HepG2 (cell line): Measurements from ENCODE around the gene SHFL. TPM values are rescaled to one million over a fixed set of nuclear protein-coding genes. Genes with fewer than 3 reads are reported as not detected.
A peak's percentile ranks its signal among the peaks of the same experiment; 100 is the strongest.

Experiments used
- AKAP8 ChIP-seq: sonication (generic); formaldehyde crosslinking; IDR thresholded peaks from 2 replicates; pipeline ENCODE4 v1.5.1; 2020; ENCODE audit warnings: mild to moderate bottlenecking, missing genetic modification reagents
- BCL6 ChIP-seq: IDR thresholded peaks from 2 replicates; pipeline ENCODE4 v1.6.1; 2016; ENCODE audit warnings: missing genetic modification reagents, missing compliant biosample characterization
- GABPB1 ChIP-seq: IDR thresholded peaks from 2 replicates; pipeline ENCODE4 v1.6.1; 2016; ENCODE audit warnings: mild to moderate bottlenecking, missing genetic modification reagents, moderate library complexity, missing compliant biosample characterization
- NFATC3 ChIP-seq: sonication (generic); formaldehyde crosslinking; IDR thresholded peaks from 2 replicates; pipeline ENCODE4 v1.5.1; 2020; ENCODE audit warnings: mild to moderate bottlenecking, missing genetic modification reagents
- RARA ChIP-seq: IDR thresholded peaks from 2 replicates; pipeline ENCODE4 v1.6.1; 2016; ENCODE audit warnings: missing genetic modification reagents, missing compliant biosample characterization
- SAP130 ChIP-seq: IDR thresholded peaks from 2 replicates; pipeline ENCODE4 v1.6.1; 2016; ENCODE audit warnings: low read depth
- ZNF451 ChIP-seq: sonication (generic); formaldehyde crosslinking; IDR thresholded peaks from 2 replicates; pipeline ENCODE4 v1.5.0; 2020; ENCODE audit warnings: mild to moderate bottlenecking, missing genetic modification reagents
- ZNF703 ChIP-seq: sonication (generic); formaldehyde crosslinking; IDR thresholded peaks from 2 replicates; pipeline ENCODE4 v1.5.1; 2020; ENCODE audit warnings: missing genetic modification reagents, mild to moderate bottlenecking, moderate library complexity, borderline replicate concordance
- polyA plus RNA-seq, 8 experiments: library from polyadenylated mRNA; depleted of rRNA in 3 of 8; stranded (reverse) in 7 of 8; unstranded in 1 of 8; fragments of >200 nt; fragmentation: Illumina TruSeq in 4 of 8; extraction: Trizol in 4 of 8; gene quantifications; 2 replicates each; pipeline versions ENCODE4 v1.2.1 to v1.2.3, GENCODE V29; 2011 to 2016; ENCODE audit warnings: low read depth in 4 of 8, missing spikeins in 1 of 8, mixed read lengths in 1 of 8; ENCODE audit not compliant: insufficient read depth in 1 of 8
- total RNA-seq, 5 experiments: library from RNA; depleted of rRNA; stranded (reverse); fragments of >200 nt; fragmentation: Illumina TruSeq; extraction: Trizol; gene quantifications; 2 replicates each; pipeline ENCODE4 v1.2.3, GENCODE V29; 2016; ENCODE audit warnings: low read depth in 1 of 5
- TF ChIP-seq, protein P1 (sequence below): IDR thresholded peaks from 2 replicates; pipeline ENCODE4 v1.6.1; 2016; ENCODE audit warnings: mild to moderate bottlenecking
- TF ChIP-seq, protein P2 (sequence below): sonication (generic); formaldehyde crosslinking; IDR thresholded peaks from 2 replicates; pipeline ENCODE4 v1.5.0; 2020; ENCODE audit warnings: missing genetic modification reagents, mild to moderate bottlenecking, borderline replicate concordance
- TF ChIP-seq, protein P3 (sequence below), 2 experiments: sonication (generic) in 1 of 2; formaldehyde crosslinking in 1 of 2; IDR thresholded peaks; 2 replicates each; pipeline versions ENCODE4 v1.4.0 to v1.6.1; 2018 to 2020; ENCODE audit warnings: missing genetic modification reagents in 2 of 2, borderline replicate concordance in 1 of 2, low read depth in 1 of 2, mild to moderate bottlenecking in 1 of 2, missing biosample characterization in 1 of 2
- TF ChIP-seq, protein P4 (sequence below): sonication (generic); formaldehyde crosslinking; IDR thresholded peaks from 2 replicates; pipeline ENCODE4 v1.5.0; 2020; ENCODE audit warnings: missing genetic modification reagents, mild to moderate bottlenecking, borderline replicate concordance
- TF ChIP-seq, protein P5 (sequence below): IDR thresholded peaks from 2 replicates; pipeline ENCODE4 v1.4.0; 2020; ENCODE audit warnings: mild to moderate bottlenecking, missing genetic modification reagents
- TF ChIP-seq, protein P6 (sequence below): sonication (generic); formaldehyde crosslinking; IDR thresholded peaks from 2 replicates; pipeline ENCODE4 v1.4.0; 2020; ENCODE audit warnings: missing genetic modification reagents, borderline replicate concordance
- TF ChIP-seq, protein P7 (sequence below): sonication (generic); formaldehyde crosslinking; IDR thresholded peaks from 2 replicates; pipeline ENCODE4 v1.5.0; 2020; ENCODE audit warnings: missing genetic modification reagents

The SHFL gene
- total and polyA plus RNA-seq, 2 of the 13 experiments (the other 11 are each of a cell fraction or from before 2014, with no cell fraction given) = 12.3 to 36.4 TPM

DNA sequence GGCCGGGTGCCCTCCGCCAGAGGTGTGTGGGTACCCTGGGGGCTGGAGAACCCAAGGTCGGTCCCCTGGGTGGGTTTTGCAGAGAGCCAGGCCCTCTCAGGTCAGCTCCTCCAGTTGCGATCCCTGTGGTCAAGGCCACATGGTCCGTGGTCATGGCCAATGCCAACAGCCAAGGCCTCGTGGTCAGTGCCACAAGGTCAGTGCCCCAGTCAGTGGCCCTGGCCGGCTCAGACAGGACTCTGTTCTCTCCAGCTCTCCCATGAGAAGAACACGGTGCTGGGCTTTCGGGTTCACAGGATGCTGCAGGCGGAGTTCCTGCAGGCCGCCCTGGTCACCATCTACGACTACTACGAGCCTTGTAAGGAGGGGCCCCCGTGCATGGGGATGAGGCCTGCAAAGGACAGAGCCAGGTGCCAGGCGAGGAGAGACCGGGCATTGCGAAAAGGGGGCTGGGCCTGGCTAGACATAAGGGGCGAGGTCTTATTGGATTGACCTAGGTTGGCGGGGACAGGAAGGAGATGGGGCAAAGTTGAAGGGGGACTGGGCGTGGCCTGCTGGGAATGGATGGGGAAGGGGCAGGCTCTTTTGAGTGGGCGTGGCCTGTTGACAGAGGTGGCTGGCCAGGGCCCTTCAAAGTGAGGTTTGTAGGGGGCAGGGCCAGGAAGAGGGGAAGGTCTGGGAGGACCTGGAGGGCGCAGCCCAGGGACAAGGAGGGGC is 15.2 kb upstream of the SHFL start (continued):
- TF ChIP-seq, protein P1, sequence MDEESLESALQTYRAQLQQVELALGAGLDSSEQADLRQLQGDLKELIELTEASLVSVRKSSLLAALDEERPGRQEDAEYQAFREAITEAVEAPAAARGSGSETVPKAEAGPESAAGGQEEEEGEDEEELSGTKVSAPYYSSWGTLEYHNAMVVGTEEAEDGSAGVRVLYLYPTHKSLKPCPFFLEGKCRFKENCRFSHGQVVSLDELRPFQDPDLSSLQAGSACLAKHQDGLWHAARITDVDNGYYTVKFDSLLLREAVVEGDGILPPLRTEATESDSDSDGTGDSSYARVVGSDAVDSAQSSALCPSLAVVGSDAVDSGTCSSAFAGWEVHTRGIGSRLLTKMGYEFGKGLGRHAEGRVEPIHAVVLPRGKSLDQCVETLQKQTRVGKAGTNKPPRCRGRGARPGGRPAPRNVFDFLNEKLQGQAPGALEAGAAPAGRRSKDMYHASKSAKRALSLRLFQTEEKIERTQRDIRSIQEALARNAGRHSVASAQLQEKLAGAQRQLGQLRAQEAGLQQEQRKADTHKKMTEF (CRISPR knock-in tag) = no peak
- peak; percentile 43; the same call in 1 of the 2 replicates for TF ChIP-seq GABPB1 (CRISPR knock-in tag)
- TF ChIP-seq ZNF451 (CRISPR knock-in tag) = no peak
- no peak for TF ChIP-seq AKAP8
- TF ChIP-seq, protein P2, sequence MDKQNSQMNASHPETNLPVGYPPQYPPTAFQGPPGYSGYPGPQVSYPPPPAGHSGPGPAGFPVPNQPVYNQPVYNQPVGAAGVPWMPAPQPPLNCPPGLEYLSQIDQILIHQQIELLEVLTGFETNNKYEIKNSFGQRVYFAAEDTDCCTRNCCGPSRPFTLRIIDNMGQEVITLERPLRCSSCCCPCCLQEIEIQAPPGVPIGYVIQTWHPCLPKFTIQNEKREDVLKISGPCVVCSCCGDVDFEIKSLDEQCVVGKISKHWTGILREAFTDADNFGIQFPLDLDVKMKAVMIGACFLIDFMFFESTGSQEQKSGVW (CRISPR knock-in tag) = no peak
- peak; percentile 44; the same call in 1 of the 2 replicates for TF ChIP-seq BCL6
- TF ChIP-seq, protein P3, sequence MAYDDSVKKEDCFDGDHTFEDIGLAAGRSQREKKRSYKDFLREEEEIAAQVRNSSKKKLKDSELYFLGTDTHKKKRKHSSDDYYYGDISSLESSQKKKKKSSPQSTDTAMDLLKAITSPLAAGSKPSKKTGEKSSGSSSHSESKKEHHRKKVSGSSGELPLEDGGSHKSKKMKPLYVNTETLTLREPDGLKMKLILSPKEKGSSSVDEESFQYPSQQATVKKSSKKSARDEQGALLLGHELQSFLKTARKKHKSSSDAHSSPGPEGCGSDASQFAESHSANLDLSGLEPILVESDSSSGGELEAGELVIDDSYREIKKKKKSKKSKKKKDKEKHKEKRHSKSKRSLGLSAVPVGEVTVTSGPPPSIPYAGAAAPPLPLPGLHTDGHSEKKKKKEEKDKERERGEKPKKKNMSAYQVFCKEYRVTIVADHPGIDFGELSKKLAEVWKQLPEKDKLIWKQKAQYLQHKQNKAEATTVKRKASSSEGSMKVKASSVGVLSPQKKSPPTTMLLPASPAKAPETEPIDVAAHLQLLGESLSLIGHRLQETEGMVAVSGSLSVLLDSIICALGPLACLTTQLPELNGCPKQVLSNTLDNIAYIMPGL (CRISPR knock-in tag; IDR thresholded peaks at IDR 0.05; ENCODE audit: borderline replicate concordance in 1 of 2, low read depth in 1 of 2) = no peak
- TF ChIP-seq, protein P4, sequence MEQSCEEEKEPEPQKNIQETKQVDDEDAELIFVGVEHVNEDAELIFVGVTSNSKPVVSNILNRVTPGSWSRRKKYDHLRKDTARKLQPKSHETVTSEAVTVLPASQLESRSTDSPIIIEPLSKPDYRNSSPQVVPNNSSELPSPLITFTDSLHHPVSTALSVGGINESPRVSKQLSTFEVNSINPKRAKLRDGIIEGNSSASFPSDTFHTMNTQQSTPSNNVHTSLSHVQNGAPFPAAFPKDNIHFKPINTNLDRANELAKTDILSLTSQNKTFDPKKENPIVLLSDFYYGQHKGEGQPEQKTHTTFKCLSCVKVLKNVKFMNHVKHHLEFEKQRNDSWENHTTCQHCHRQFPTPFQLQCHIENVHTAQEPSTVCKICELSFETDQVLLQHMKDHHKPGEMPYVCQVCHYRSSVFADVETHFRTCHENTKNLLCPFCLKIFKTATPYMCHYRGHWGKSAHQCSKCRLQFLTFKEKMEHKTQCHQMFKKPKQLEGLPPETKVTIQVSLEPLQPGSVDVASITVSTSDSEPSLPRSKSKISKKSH = no peak
- TF ChIP-seq RARA (CRISPR knock-in tag) = peak; percentile 93
- TF ChIP-seq NFATC3 (CRISPR knock-in tag) = no peak
- TF ChIP-seq SAP130 (CRISPR knock-in tag) = 0 out of 2 replicates have a peak, but pooled peaks have one; percentile 20
- TF ChIP-seq, protein P5, sequence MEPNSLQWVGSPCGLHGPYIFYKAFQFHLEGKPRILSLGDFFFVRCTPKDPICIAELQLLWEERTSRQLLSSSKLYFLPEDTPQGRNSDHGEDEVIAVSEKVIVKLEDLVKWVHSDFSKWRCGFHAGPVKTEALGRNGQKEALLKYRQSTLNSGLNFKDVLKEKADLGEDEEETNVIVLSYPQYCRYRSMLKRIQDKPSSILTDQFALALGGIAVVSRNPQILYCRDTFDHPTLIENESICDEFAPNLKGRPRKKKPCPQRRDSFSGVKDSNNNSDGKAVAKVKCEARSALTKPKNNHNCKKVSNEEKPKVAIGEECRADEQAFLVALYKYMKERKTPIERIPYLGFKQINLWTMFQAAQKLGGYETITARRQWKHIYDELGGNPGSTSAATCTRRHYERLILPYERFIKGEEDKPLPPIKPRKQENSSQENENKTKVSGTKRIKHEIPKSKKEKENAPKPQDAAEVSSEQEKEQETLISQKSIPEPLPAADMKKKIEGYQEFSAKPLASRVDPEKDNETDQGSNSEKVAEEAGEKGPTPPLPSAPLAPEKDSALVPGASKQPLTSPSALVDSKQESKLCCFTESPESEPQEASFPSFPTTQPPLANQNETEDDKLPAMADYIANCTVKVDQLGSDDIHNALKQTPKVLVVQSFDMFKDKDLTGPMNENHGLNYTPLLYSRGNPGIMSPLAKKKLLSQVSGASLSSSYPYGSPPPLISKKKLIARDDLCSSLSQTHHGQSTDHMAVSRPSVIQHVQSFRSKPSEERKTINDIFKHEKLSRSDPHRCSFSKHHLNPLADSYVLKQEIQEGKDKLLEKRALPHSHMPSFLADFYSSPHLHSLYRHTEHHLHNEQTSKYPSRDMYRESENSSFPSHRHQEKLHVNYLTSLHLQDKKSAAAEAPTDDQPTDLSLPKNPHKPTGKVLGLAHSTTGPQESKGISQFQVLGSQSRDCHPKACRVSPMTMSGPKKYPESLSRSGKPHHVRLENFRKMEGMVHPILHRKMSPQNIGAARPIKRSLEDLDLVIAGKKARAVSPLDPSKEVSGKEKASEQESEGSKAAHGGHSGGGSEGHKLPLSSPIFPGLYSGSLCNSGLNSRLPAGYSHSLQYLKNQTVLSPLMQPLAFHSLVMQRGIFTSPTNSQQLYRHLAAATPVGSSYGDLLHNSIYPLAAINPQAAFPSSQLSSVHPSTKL (CRISPR knock-in tag) = 0 out of 2 replicates have a peak, but pooled peaks have one; percentile 11
- TF ChIP-seq, protein P6, sequence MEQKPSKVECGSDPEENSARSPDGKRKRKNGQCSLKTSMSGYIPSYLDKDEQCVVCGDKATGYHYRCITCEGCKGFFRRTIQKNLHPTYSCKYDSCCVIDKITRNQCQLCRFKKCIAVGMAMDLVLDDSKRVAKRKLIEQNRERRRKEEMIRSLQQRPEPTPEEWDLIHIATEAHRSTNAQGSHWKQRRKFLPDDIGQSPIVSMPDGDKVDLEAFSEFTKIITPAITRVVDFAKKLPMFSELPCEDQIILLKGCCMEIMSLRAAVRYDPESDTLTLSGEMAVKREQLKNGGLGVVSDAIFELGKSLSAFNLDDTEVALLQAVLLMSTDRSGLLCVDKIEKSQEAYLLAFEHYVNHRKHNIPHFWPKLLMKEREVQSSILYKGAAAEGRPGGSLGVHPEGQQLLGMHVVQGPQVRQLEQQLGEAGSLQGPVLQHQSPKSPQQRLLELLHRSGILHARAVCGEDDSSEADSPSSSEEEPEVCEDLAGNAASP = peak; percentile 58; the same call in 1 of the 2 replicates
- TF ChIP-seq ZNF703 (CRISPR knock-in tag) = no peak
- TF ChIP-seq, protein P7, sequence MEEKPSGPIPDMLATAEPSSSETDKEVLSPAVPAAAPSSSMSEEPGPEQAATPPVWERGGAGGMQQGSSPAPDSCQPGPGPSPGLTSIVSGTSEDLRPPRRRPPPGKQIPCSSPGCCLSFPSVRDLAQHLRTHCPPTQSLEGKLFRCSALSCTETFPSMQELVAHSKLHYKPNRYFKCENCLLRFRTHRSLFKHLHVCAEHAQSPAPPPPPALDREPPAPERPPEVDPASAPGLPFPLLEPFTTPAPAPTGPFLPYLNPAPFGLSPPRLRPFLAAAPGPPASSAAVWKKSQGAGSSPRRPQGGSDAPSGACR (CRISPR knock-in tag) = no peak
